IMR-90 (cell line): ENCODE results near the gene PCDHB8.
"Not testable (repeated sequence)": the region's sequence is repeated elsewhere in the genome, so short reads cannot be mapped to it uniquely, and the experiment has no call there.

ENCODE experiments used
- CEBPB ChIP-seq: IDR thresholded peaks from 2 replicates; pipeline ENCODE4 v1.6.1; 2012; ENCODE audit warnings: low read depth, low read length, improper control_type of control experiment
- CHD1 ChIP-seq: IDR thresholded peaks from 2 replicates; pipeline ENCODE4 v1.6.1; 2012; ENCODE audit warnings: low read depth, low read length, improper control_type of control experiment
- MAFK ChIP-seq: IDR thresholded peaks from 2 replicates; pipeline ENCODE4 v1.6.1; 2012; ENCODE audit warnings: low read depth, low read length, improper control_type of control experiment
- MAZ ChIP-seq: IDR thresholded peaks from 2 replicates; pipeline ENCODE4 v1.6.1; 2012; ENCODE audit warnings: low read depth, mild to moderate bottlenecking, low read length, improper control_type of control experiment, moderate library complexity, borderline replicate concordance
- POLR2A ChIP-seq: IDR thresholded peaks from 2 replicates; pipeline ENCODE4 v1.6.1; 2012; ENCODE audit warnings: mild to moderate bottlenecking, low read depth, low read length
- RAD21 ChIP-seq: IDR thresholded peaks from 2 replicates; pipeline ENCODE4 v1.6.1; 2012; ENCODE audit warnings: low read length, improper control_type of control experiment
- RCOR1 ChIP-seq: IDR thresholded peaks from 2 replicates; pipeline ENCODE4 v1.6.1; 2012; ENCODE audit warnings: mild to moderate bottlenecking, low read length, improper control_type of control experiment; ENCODE audit not compliant: insufficient replicate concordance
- SMC3 ChIP-seq: fragments of 150-350 bp; IDR thresholded peaks from 2 replicates; pipeline ENCODE4 v1.6.1; 2016; ENCODE audit warnings: low read depth, mild to moderate bottlenecking, antibody characterized with exemption, low read length, moderate library complexity
- TF ChIP-seq, protein P1 (sequence below): conservative IDR thresholded peaks from 2 replicates; pipeline ENCODE4 v1.5.1; 2012; ENCODE audit warnings: mild to moderate bottlenecking, low read depth, low read length, improper control_type of control experiment
- TF ChIP-seq, protein P2 (sequence below): fragments of 150-350 bp; IDR thresholded peaks from 2 replicates; pipeline ENCODE4 v1.6.1; 2017; ENCODE audit warnings: mild to moderate bottlenecking, antibody characterized with exemption, low read length, low read depth
- TF ChIP-seq, protein P3 (sequence below): fragments of 150-350 bp; IDR thresholded peaks from 2 replicates; pipeline ENCODE4 v1.6.1; 2016; ENCODE audit warnings: low read depth, mild to moderate bottlenecking, low read length, moderate library complexity, borderline replicate concordance

DNA sequence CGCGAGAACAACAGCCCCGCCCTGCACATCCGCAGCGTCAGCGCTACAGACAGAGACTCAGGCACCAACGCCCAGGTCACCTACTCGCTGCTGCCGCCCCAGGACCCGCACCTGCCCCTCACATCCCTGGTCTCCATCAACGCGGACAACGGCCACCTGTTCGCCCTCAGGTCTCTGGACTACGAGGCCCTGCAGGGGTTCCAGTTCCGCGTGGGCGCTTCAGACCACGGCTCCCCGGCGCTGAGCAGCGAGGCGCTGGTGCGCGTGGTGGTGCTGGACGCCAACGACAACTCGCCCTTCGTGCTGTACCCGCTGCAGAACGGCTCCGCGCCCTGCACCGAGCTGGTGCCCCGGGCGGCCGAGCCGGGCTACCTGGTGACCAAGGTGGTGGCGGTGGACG, 37.9 kb downstream of the PCDHB8 start:
- TF ChIP-seq, protein P1, sequence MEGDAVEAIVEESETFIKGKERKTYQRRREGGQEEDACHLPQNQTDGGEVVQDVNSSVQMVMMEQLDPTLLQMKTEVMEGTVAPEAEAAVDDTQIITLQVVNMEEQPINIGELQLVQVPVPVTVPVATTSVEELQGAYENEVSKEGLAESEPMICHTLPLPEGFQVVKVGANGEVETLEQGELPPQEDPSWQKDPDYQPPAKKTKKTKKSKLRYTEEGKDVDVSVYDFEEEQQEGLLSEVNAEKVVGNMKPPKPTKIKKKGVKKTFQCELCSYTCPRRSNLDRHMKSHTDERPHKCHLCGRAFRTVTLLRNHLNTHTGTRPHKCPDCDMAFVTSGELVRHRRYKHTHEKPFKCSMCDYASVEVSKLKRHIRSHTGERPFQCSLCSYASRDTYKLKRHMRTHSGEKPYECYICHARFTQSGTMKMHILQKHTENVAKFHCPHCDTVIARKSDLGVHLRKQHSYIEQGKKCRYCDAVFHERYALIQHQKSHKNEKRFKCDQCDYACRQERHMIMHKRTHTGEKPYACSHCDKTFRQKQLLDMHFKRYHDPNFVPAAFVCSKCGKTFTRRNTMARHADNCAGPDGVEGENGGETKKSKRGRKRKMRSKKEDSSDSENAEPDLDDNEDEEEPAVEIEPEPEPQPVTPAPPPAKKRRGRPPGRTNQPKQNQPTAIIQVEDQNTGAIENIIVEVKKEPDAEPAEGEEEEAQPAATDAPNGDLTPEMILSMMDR = not testable (repeated sequence)
- TF ChIP-seq MAFK, POLR2A, RAD21, MAZ, RCOR1, SMC3, CEBPB, CHD1: not testable (repeated sequence)
- TF ChIP-seq, protein P2, sequence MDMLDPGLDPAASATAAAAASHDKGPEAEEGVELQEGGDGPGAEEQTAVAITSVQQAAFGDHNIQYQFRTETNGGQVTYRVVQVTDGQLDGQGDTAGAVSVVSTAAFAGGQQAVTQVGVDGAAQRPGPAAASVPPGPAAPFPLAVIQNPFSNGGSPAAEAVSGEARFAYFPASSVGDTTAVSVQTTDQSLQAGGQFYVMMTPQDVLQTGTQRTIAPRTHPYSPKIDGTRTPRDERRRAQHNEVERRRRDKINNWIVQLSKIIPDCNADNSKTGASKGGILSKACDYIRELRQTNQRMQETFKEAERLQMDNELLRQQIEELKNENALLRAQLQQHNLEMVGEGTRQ = not testable (repeated sequence)
- TF ChIP-seq, protein P3, sequence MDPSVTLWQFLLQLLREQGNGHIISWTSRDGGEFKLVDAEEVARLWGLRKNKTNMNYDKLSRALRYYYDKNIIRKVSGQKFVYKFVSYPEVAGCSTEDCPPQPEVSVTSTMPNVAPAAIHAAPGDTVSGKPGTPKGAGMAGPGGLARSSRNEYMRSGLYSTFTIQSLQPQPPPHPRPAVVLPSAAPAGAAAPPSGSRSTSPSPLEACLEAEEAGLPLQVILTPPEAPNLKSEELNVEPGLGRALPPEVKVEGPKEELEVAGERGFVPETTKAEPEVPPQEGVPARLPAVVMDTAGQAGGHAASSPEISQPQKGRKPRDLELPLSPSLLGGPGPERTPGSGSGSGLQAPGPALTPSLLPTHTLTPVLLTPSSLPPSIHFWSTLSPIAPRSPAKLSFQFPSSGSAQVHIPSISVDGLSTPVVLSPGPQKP = not testable (repeated sequence)
